OCI-M2 (cell line): Measurements from ENCODE around the gene LTBP2.
"Not testable (repeated sequence)": the region's sequence is repeated elsewhere in the genome, so short reads cannot be mapped to it uniquely, and the experiment has no call there.

Experiments
- DNase-seq: peaks from one replicate; lab custom pipeline; 2025; ENCODE audit not compliant: unreplicated experiment; lab: John Stamatoyannopoulos, UW

LTBP2 gene

DNA sequence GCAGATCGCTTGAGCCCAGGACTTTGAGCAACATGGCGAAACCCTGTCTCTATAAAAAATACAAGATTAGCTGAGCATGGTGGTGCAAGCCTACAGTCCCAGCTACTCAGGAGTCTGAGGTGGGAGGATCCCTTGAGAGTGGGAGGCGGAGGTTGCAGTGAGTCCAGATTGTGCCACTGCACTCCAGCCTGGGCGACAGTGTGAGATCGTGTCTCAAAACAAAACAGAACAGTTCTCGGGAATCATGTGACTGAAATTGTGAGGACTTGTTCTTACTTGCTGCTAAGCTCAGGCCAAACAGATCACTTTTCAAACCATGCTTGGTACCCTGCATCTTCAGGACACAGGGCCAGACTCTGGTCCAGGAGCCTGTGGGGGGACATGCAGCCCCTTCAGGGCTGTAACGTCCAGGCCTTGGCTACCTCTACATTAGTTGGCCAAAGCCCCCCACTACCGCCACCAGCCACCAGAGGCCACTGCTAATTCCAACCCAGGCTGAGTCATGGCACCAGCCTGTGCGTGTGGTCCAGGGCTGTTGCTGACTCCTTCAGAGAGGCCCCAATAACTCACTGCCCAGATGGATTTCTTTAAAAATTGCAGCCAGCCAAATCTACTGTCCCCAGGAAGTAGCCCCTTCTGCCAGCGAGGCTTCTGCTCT lies 152.6 kb downstream of the LTBP2 start:
- DNase-seq: no peak

- DNase-seq: no peak
These were observed 154.5 kb downstream of the LTBP2 start for GRCh38 chr14:74457565-74457895.

DNA sequence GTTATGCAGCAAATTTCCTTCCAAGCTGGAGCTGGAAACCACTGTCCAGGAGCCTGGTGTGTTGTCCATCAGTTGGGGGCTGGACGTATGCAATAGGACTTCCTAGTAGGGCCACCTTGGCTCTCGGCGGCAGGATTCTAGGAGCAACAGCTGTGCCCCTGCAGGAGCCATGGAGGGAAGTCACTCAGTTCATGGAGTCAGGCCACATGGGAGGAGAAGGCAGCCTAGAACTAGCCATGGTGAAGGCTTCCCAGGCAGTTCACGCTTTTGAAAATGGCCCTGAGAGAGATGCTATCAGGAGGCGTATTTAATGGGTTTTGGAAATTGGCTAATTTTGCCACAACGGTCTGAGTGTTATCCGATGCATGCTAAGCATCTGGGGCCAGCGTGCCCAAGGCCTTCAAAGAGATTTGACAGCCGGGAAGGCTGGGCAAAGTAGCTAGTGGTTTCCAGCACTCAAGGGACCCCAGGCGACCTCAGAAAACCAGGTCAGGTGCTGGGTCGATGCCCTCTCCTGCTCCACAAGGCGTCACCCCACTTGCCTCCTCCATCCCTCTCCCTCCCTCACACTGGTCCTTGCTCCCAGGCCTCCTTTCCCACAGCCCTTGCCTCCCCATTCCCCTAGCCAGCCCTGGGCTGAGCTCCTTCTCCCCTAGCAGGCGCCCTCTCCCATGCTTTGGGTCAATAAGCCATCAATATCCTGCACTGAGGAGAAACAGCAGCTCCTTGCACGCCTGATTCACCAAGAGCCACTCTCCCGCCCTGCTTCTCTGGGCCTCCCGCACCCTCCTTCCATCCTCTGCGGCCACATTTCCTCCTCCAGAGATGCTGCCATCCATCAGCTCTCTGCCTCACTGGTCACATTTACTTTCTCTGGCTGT lies 155.1 kb downstream of the LTBP2 start:
- no peak for DNase-seq

DNA sequence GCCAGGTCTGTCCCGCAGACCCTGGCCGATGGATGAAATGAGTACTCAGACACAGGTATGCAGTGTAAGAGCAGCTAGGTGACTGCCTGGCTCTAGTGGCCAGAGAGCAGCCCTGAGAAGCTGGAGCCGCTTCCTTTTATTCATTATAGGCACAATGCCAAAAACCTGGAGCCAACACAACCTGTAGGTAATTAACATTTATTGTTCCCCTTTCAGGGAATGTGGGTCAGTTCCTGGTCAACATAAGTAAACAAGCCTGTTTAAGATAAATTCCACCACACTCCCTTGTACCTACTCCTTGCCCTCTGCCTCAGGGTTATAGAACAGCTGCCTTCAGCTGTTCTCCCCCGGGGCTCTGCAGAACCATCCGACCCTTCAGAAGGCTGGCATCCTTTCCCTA lies 157.6 kb downstream of the LTBP2 start:
- not testable (repeated sequence) for DNase-seq
